ENCODE results near the gene SKA2.

The SKA2 gene

GRCh38 chr17:59161477-59161876 lies 6.5 kb upstream of the SKA2 start:
- Histone ChIP-seq H3K4me3 (ENCODE audit: low read length) (no peak overlapping the region), H3K4me2 (ENCODE audit: low read depth, low read length) (no peak overlapping the region), H3K36me3 (replicated peaks; ENCODE audit: insufficient read depth, low read length) (no peaks in the 10 kb centered on the region), H3F3A (ENCODE audit: insufficient read depth, low read length) (no peaks in the 10 kb centered on the region), H3K9me3 (replicated peaks; ENCODE audit: insufficient read depth, low read length) (no peaks in the 10 kb centered on the region), H2AFZ (ENCODE audit: low read length) (no peak overlapping the region), H3K79me2 (ENCODE audit: low read length) (peaks cover 98% of the 10 kb centered on the region), H4K20me1 (ENCODE audit: insufficient read depth, low read length) (no peaks in the 10 kb centered on the region), H3K27me3 (replicated peaks; ENCODE audit: insufficient read depth, low read length) (no peaks in the 10 kb centered on the region), H3K27ac (ENCODE audit: low read length) (no peak overlapping the region), H3K9ac (ENCODE audit: low read length) (no peak overlapping the region), H3K9me2 (replicated peaks; ENCODE audit: insufficient read depth, low read length) (no peaks in the 10 kb centered on the region), H3K4me1 (ENCODE audit: low read length) (peaks cover 23% of the 10 kb centered on the region)
- DNase-seq, result no peak
- TF ChIP-seq CTCF (IDR thresholded peaks at IDR 0.05; ENCODE audit: low read length) (no peak), EZH2 (optimal IDR thresholded peaks at IDR 0.05; ENCODE audit: low read depth, low read length) (no peak)

GRCh38 chr17:59160157-59161025 lies 5.4 kb upstream of the SKA2 start:
- peak; percentile 45 for DNase-seq
- Histone ChIP-seq H3K9me3 (replicated peaks; ENCODE audit: insufficient read depth, low read length) (no peaks in the 10 kb centered on the region), H3K4me3 (ENCODE audit: low read length) (peak overlapping the region; percentile 5; the same call in 1 of the 2 replicates), H3F3A (ENCODE audit: insufficient read depth, low read length) (no peaks in the 10 kb centered on the region), H3K9me2 (replicated peaks; ENCODE audit: insufficient read depth, low read length) (no peaks in the 10 kb centered on the region), H3K4me1 (ENCODE audit: low read length) (peaks cover 23% of the 10 kb centered on the region), H3K27ac (ENCODE audit: low read length) (peak overlapping the region; percentile 15; the same call in 1 of the 2 replicates), H3K27me3 (replicated peaks; ENCODE audit: insufficient read depth, low read length) (no peaks in the 10 kb centered on the region), H2AFZ (ENCODE audit: low read length) (peak overlapping the region; percentile 26), H3K4me2 (ENCODE audit: low read depth, low read length) (peak overlapping the region; percentile 36; the same call in 1 of the 2 replicates), H3K79me2 (ENCODE audit: low read length) (peaks cover 96% of the 10 kb centered on the region), H4K20me1 (ENCODE audit: insufficient read depth, low read length) (no peaks in the 10 kb centered on the region), H3K9ac (ENCODE audit: low read length) (no peak overlapping the region), H3K36me3 (replicated peaks; ENCODE audit: insufficient read depth, low read length) (no peaks in the 10 kb centered on the region)
- TF ChIP-seq EZH2phosphoT487 (IDR thresholded peaks at IDR 0.05; ENCODE audit: low read length) (no peak), CTCF (IDR thresholded peaks at IDR 0.05; ENCODE audit: low read length) (no peak), EZH2 (optimal IDR thresholded peaks at IDR 0.05; ENCODE audit: low read depth, low read length) (no peak)

GRCh38 chr17:59155439-59156177 lies 622 bp upstream of the SKA2 start, which contains the start of gene PRR11:
TSS of gene PRR11 (plus strand) at chr17:59155746. CDS start at chr17:59169753, 14,007 bp downstream.
- Histone ChIP-seq H3K4me1 (ENCODE audit: low read length) (peaks cover 29% of the 10 kb centered on the region), H3K27me3 (replicated peaks; ENCODE audit: insufficient read depth, low read length) (no peaks in the 10 kb centered on the region), H3K9ac (ENCODE audit: low read length) (peak within 1 kb of the TSS; percentile 90), H3K4me2 (ENCODE audit: low read depth, low read length) (peak within 1 kb of the TSS; percentile 70), H3K27ac (ENCODE audit: low read length) (peak within 1 kb of the TSS; percentile 75), H4K20me1 (ENCODE audit: insufficient read depth, low read length) (peaks cover under 1% of the 10 kb centered on the region; the same call in 1 of the 2 replicates), H3K9me2 (replicated peaks; ENCODE audit: insufficient read depth, low read length) (no peaks in the 10 kb centered on the region), H3F3A (ENCODE audit: insufficient read depth, low read length) (no peaks in the 10 kb centered on the region), H3K4me3 (ENCODE audit: low read length) (peak within 1 kb of the TSS; percentile 92), H3K9me3 (replicated peaks; ENCODE audit: insufficient read depth, low read length) (no peaks in the 10 kb centered on the region), H3K36me3 (replicated peaks; ENCODE audit: insufficient read depth, low read length) (no peaks in the 10 kb centered on the region), H2AFZ (ENCODE audit: low read length) (peak within 1 kb of the TSS; percentile 79), H3K79me2 (ENCODE audit: low read length) (peaks cover 91% of the 10 kb centered on the region)
- peak; percentile 99 for DNase-seq
- no peak for TF ChIP-seq EZH2 (optimal IDR thresholded peaks at IDR 0.05; ENCODE audit: low read depth, low read length)
- TF ChIP-seq EZH2phosphoT487 (IDR thresholded peaks at IDR 0.05; ENCODE audit: low read length), result no peak
- no peak for TF ChIP-seq CTCF (IDR thresholded peaks at IDR 0.05; ENCODE audit: low read length)

Measured in MM.1S (cell line).